Astrocyte (in vitro differentiated cells and primary cell): ENCODE results near the gene LAP3. TPM values are rescaled to one million over a fixed set of nuclear protein-coding genes. Genes with fewer than 3 reads are reported as not detected.

ENCODE experiments used
- DNase-seq: peaks from one replicate; pipeline ENCODE4 v3.0.0-alpha.2; 2010; ENCODE audit warnings: low read depth
- FAIRE-seq: peaks from 2 replicates; lab custom pipeline; 2011; peaks lifted over from hg19 to GRCh38; lab: Jason Lieb, UNC
- H2AFZ ChIP-seq: 2 replicates; pipeline ENCODE4 v1.6.0; 2012; ENCODE audit warnings: low read depth, low read length, inconsistent platforms
- H3K27ac ChIP-seq: 2 replicates; pipeline ENCODE4 v1.5.1; 2011; ENCODE audit warnings: low read depth, low read length, inconsistent platforms
- H3K27me3 ChIP-seq: 2 replicates; pipeline ENCODE4 v1.6.0; 2011; ENCODE audit warnings: low read length, inconsistent platforms; ENCODE audit not compliant: insufficient read depth
- H3K36me3 ChIP-seq: 2 replicates; pipeline ENCODE4 v1.5.1; 2011; ENCODE audit warnings: low read length, inconsistent platforms; ENCODE audit not compliant: insufficient read depth
- H3K4me1 ChIP-seq: 2 replicates; pipeline ENCODE4 v1.5.1; 2011; ENCODE audit warnings: low read length, inconsistent platforms; ENCODE audit not compliant: insufficient read depth
- H3K4me2 ChIP-seq: 2 replicates; pipeline ENCODE4 v1.6.0; 2012; ENCODE audit warnings: low read length, inconsistent platforms
- H3K4me3 ChIP-seq: 2 replicates; pipeline ENCODE4 v1.5.1; 2011; ENCODE audit warnings: low read depth, mild to moderate bottlenecking, low read length, inconsistent platforms; ENCODE audit not compliant: insufficient read depth
- H3K79me2 ChIP-seq: 2 replicates; pipeline ENCODE4 v1.6.0; 2012; ENCODE audit warnings: mild to moderate bottlenecking, low read length, inconsistent platforms; ENCODE audit not compliant: insufficient read depth
- H3K9ac ChIP-seq: 2 replicates; pipeline ENCODE4 v1.6.0; 2012; ENCODE audit warnings: mild to moderate bottlenecking, low read length, inconsistent platforms
- H3K9me3 ChIP-seq: 2 replicates; pipeline ENCODE4 v1.5.1; 2012; ENCODE audit warnings: low read depth, mild to moderate bottlenecking, low read length, inconsistent platforms; ENCODE audit not compliant: insufficient read depth
- H4K20me1 ChIP-seq: 2 replicates; pipeline ENCODE4 v1.6.0; 2012; ENCODE audit warnings: low read length, inconsistent platforms; ENCODE audit not compliant: insufficient read depth
- H3K27ac Mint-ChIP-seq: one replicate; pipeline ENCODE4 v1.8.0; 2021; ENCODE audit warnings: mild to moderate bottlenecking, mixed read lengths; ENCODE audit not compliant: unreplicated experiment
- H3K27me3 Mint-ChIP-seq: one replicate; pipeline ENCODE4 v1.8.0; 2021; ENCODE audit warnings: low read depth, mixed read lengths; ENCODE audit not compliant: unreplicated experiment
- H3K36me3 Mint-ChIP-seq: one replicate; pipeline ENCODE4 v1.8.0; 2021; ENCODE audit warnings: low read depth, mixed read lengths; ENCODE audit not compliant: unreplicated experiment
- H3K4me1 Mint-ChIP-seq: one replicate; pipeline ENCODE4 v1.8.0; 2021; ENCODE audit warnings: low read depth, mixed read lengths; ENCODE audit not compliant: unreplicated experiment
- H3K4me3 Mint-ChIP-seq: one replicate; pipeline ENCODE4 v1.8.0; 2021; ENCODE audit warnings: mild to moderate bottlenecking, moderate library complexity, mixed read lengths; ENCODE audit not compliant: unreplicated experiment
- H3K9me3 Mint-ChIP-seq: one replicate; pipeline ENCODE4 v1.8.0; 2021; ENCODE audit warnings: mild to moderate bottlenecking, mixed read lengths; ENCODE audit not compliant: unreplicated experiment
- EZH2 ChIP-seq: IDR thresholded peaks from 2 replicates; pipeline ENCODE4 v1.6.1; 2012; ENCODE audit warnings: mild to moderate bottlenecking, low read length, inconsistent platforms; ENCODE audit not compliant: insufficient read depth
- total RNA-seq: library from RNA; stranded (reverse); gene quantifications from 2 replicates; pipeline ENCODE4 v1.2.1, GENCODE V29; 2021
- TF ChIP-seq, protein P1 (sequence below): IDR thresholded peaks from 2 replicates; pipeline ENCODE4 v1.5.1; 2011; ENCODE audit warnings: low read depth, mild to moderate bottlenecking, inconsistent platforms, low read length, moderate library complexity; ENCODE audit not compliant: insufficient read depth

The LAP3 gene
- total RNA-seq, 1 donor from 2014 or later: 163 TPM

DNA sequence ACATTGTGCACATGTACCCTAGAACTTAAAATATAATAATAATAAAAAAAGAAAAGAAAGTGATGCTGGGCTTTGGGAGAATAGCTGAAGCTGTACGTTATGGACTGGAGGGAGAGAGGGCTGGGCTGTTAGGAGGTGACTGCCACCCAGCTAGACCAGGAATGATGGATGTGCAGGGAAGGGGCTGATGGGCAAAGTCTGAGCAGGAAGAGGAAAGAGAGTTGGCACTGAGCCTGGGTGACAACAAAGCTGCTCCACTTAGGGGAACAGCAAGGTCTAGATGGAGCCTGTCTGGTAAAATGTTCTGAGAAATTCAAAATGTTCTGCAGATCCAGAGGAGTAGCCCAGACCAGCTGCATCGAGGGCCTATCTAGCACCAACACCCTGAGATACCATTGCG, 69.7 kb downstream of the LAP3 start:
- H3K36me3 Mint-ChIP-seq: peaks cover 7% of the 10 kb centered on the region
- H3K4me1 ChIP-seq: no peaks in the 10 kb centered on the region
- DNase-seq: no peak
- H3K27ac Mint-ChIP-seq: no peak overlapping the region
- H3K27me3 ChIP-seq: no peaks in the 10 kb centered on the region
- no peaks in the 10 kb centered on the region for H3K9me3 ChIP-seq
- no peaks in the 10 kb centered on the region for H3K4me1 Mint-ChIP-seq
- H3K9ac ChIP-seq: no peak overlapping the region
- H3K4me2 ChIP-seq: no peak overlapping the region
- H3K27me3 Mint-ChIP-seq: no peaks in the 10 kb centered on the region
- H3K4me3 ChIP-seq: no peak overlapping the region
- H2AFZ ChIP-seq: no peak overlapping the region
- no peak overlapping the region for H3K4me3 Mint-ChIP-seq
- H3K36me3 ChIP-seq: no peaks in the 10 kb centered on the region
- no peak for FAIRE-seq
- no peaks in the 10 kb centered on the region for H4K20me1 ChIP-seq
- TF ChIP-seq EZH2: no peak
- TF ChIP-seq, protein P1, sequence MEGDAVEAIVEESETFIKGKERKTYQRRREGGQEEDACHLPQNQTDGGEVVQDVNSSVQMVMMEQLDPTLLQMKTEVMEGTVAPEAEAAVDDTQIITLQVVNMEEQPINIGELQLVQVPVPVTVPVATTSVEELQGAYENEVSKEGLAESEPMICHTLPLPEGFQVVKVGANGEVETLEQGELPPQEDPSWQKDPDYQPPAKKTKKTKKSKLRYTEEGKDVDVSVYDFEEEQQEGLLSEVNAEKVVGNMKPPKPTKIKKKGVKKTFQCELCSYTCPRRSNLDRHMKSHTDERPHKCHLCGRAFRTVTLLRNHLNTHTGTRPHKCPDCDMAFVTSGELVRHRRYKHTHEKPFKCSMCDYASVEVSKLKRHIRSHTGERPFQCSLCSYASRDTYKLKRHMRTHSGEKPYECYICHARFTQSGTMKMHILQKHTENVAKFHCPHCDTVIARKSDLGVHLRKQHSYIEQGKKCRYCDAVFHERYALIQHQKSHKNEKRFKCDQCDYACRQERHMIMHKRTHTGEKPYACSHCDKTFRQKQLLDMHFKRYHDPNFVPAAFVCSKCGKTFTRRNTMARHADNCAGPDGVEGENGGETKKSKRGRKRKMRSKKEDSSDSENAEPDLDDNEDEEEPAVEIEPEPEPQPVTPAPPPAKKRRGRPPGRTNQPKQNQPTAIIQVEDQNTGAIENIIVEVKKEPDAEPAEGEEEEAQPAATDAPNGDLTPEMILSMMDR: no peak
- H3K9me3 Mint-ChIP-seq: peaks cover 11% of the 10 kb centered on the region
- no peaks in the 10 kb centered on the region for H3K79me2 ChIP-seq
- H3K27ac ChIP-seq: no peak overlapping the region

DNA sequence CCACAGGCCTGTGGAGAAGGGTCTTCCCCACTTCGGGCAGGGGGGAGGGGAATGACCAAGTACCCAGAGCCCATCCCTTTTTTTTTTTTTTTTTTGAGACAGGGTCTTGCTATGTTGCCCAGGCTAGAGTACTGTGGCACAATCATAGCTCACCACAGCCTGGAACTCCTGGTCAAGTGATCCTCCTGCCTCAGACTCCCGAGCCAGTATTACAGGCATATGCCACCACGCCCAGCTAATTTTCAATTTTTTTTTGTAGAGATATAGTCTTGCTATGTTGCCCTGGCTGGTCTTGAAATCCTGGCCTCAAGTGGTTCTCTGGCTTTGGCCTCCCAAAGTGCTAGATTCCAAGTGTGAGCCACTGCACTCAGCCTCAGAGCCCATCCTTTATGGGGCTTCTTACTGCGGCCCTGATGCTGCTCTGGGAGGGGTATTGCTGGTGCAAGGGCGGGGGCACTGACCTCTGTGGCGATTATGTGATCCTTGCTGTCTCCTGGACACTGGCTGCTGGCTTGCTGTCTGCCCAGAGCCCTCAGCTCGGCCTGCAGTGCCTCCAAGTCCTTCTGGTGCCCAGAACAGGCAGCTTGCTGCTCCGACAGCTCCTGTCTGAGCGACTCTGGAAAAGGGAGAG, 70.3 kb downstream of the LAP3 start:
- Mint-ChIP-seq H3K9me3 (peaks cover 11% of the 10 kb centered on the region), H3K4me3 (no peak overlapping the region), H3K4me1 (no peaks in the 10 kb centered on the region), H3K36me3 (peaks cover 7% of the 10 kb centered on the region), H3K27ac (no peak overlapping the region), H3K27me3 (no peaks in the 10 kb centered on the region)
- Histone ChIP-seq H3K27ac (no peak overlapping the region), H3K4me1 (no peaks in the 10 kb centered on the region), H4K20me1 (no peaks in the 10 kb centered on the region), H3K79me2 (no peaks in the 10 kb centered on the region), H3K4me2 (no peak overlapping the region), H3K4me3 (no peak overlapping the region), H3K9ac (no peak overlapping the region), H3K27me3 (no peaks in the 10 kb centered on the region), H3K36me3 (no peaks in the 10 kb centered on the region), H2AFZ (no peak overlapping the region), H3K9me3 (no peaks in the 10 kb centered on the region)
- DNase-seq (no peak), FAIRE-seq (no peak)
- TF ChIP-seq EZH2: no peak
- TF ChIP-seq, protein P1: no peak

DNA sequence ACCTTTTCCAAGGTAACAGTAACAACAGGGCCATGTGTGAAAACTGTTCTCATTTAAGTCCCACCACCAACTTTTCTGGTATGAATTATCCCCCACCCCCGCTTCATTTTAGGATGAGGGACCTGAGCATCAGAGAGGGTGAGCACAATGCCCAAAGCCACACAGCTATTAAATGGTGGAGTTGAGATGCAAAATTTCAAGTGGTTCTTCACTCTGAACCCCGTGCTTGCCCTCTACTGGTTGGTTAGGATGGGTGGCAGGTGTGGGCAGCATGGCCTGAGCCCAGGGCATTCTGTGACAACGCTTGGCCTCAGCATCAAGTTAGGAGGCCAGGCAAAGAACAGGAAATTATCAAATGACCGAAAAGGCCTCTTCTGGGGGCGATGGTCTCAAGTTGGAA, 70.9 kb downstream of the LAP3 start:
- FAIRE-seq: no peak

More for the DNA sequence above, 70.9 kb downstream of the LAP3 start:
- Histone ChIP-seq H3K27me3 (no peaks in the 10 kb centered on the region), H3K79me2 (no peaks in the 10 kb centered on the region), H3K4me2 (no peak overlapping the region), H2AFZ (no peak overlapping the region), H3K36me3 (no peaks in the 10 kb centered on the region), H3K9ac (no peak overlapping the region), H3K4me1 (no peaks in the 10 kb centered on the region), H3K9me3 (no peaks in the 10 kb centered on the region), H3K27ac (no peak overlapping the region), H3K4me3 (no peak overlapping the region), H4K20me1 (no peaks in the 10 kb centered on the region)
- no peak overlapping the region for H3K27ac Mint-ChIP-seq
- DNase-seq: no peak
- TF ChIP-seq, protein P1: no peak
- TF ChIP-seq EZH2: no peak
- no peaks in the 10 kb centered on the region for H3K4me1 Mint-ChIP-seq
- H3K27me3 Mint-ChIP-seq: no peaks in the 10 kb centered on the region
- peaks cover 6% of the 10 kb centered on the region for H3K9me3 Mint-ChIP-seq
- H3K4me3 Mint-ChIP-seq: no peak overlapping the region
- peaks cover 1% of the 10 kb centered on the region for H3K36me3 Mint-ChIP-seq
